Peyer's patch (tissue), 4 donors: ENCODE measurements around the gene KLHDC3. TPM values are rescaled to one million over a fixed set of nuclear protein-coding genes. Genes with fewer than 3 reads are reported as not detected.

Experiments used
- DNase-seq, 3 donors: peaks; one replicate each; pipeline ENCODE4 v3.0.0-alpha.2; 2017 to 2019
- H3K27ac ChIP-seq, 4 donors: fragments of 200-600 bp; sonication (generic); one replicate each; pipeline ENCODE4 v1.5.1; 2016 to 2019
- H3K27me3 ChIP-seq, 2 donors: fragments of 200-600 bp; sonication (generic); one replicate each; pipeline ENCODE4 v1.5.1; 2019
- H3K36me3 ChIP-seq, 3 donors: fragments of 200-600 bp; sonication (generic); one replicate each; pipeline ENCODE4 v1.5.1; 2016 to 2019
- H3K4me1 ChIP-seq, 4 donors: fragments of 200-600 bp; sonication (generic); one replicate each; pipeline ENCODE4 v1.5.1; 2016 to 2019
- H3K4me3 ChIP-seq, 4 donors: fragments of 200-600 bp; sonication (generic); 1 replicate in 3 of 4; 2 replicates in 1 of 4; pipeline ENCODE4 v1.5.1; 2016 to 2019; ENCODE audit warnings: mild to moderate bottlenecking in 1 of 4
- H3K9me3 ChIP-seq, 4 donors: fragments of 200-600 bp; sonication (generic); one replicate each; pipeline ENCODE4 v1.5.1; 2016 to 2019; ENCODE audit warnings: mild to moderate bottlenecking in 1 of 4
- POLR2A ChIP-seq, 2 donors: fragments of 450-650 bp; IDR thresholded peaks; one replicate each; pipeline ENCODE4 v1.5.1; 2017; ENCODE audit warnings: antibody characterized with exemption in 2 of 2, mild to moderate bottlenecking in 2 of 2, moderate library complexity in 2 of 2
- total RNA-seq, 4 donors: library from RNA; depleted of rRNA; stranded (reverse); fragments of >200 nt; gene quantifications; one replicate each; pipeline ENCODE4 v1.1.0, GENCODE V29; 2016
- TF ChIP-seq, protein P1 (sequence below), 6 experiments: fragments of 450-650 bp in 4 of 6; fragments of 200-600 bp in 2 of 6; sonication (generic) in 1 of 6; IDR thresholded peaks; one replicate each; pipeline ENCODE4 v1.5.1; 2017 to 2019; ENCODE audit warnings: antibody characterized with exemption in 6 of 6, mild to moderate bottlenecking in 3 of 6, moderate library complexity in 1 of 6

KLHDC3 gene
- total RNA-seq, 4 donors from 2014 or later = 38.8 to 59.2 (median 52.6) TPM

DNA sequence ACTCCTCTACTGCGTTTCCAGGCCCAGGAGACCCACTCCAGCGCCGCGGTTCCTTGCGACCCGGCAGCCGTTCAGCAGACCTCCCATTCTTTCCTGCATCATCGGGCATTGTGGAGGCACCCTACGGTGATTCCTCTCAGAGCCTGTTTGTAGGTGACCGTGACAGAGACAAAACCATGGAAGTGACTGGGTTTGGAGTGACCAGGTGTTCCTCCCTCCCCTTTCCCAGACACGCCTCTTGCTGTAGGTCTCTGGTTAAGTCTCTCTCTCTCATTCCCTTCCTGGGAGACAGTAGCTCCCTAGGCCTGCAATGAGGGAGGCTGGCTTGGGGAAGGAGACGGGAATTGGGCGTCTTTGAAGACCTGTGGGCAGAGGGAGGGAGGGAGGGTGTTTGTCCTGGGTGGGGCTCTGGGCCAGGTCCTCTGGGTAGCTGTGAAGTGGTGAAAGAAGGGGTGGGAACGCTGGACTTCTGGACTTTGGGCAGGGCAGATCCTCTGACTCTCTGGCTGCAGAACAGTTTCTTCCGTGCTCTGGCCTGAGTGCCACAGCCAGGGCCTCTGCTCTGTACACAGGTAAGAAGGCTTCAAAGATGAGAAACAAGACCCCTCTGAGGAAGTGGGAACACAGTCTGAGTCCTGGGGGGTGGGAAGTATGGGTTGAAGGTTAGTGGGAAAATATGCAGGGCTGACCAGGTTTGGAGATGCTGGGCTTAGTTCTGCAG is 46.1 kb downstream of the KLHDC3 start:
- H3K36me3 ChIP-seq = peaks cover 0 to 51% (median 2%) of the 10 kb centered on the region in 3 donors
- peak; percentile 74 to 92 for TF ChIP-seq POLR2A (IDR thresholded peaks at IDR 0.05)
- TF ChIP-seq, protein P1, sequence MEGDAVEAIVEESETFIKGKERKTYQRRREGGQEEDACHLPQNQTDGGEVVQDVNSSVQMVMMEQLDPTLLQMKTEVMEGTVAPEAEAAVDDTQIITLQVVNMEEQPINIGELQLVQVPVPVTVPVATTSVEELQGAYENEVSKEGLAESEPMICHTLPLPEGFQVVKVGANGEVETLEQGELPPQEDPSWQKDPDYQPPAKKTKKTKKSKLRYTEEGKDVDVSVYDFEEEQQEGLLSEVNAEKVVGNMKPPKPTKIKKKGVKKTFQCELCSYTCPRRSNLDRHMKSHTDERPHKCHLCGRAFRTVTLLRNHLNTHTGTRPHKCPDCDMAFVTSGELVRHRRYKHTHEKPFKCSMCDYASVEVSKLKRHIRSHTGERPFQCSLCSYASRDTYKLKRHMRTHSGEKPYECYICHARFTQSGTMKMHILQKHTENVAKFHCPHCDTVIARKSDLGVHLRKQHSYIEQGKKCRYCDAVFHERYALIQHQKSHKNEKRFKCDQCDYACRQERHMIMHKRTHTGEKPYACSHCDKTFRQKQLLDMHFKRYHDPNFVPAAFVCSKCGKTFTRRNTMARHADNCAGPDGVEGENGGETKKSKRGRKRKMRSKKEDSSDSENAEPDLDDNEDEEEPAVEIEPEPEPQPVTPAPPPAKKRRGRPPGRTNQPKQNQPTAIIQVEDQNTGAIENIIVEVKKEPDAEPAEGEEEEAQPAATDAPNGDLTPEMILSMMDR (IDR thresholded peaks at IDR 0.05) = no peak
- H3K9me3 ChIP-seq = no peaks in the 10 kb centered on the region
- peaks cover 0 to 35% (median 8%) of the 10 kb centered on the region in 4 donors for H3K4me1 ChIP-seq
- DNase-seq = peak in 2 of 3 donors; percentile 89 to 93
- no peaks in the 10 kb centered on the region for H3K27me3 ChIP-seq
- peak overlapping the region; percentile 49 to 98 (median 69) for H3K4me3 ChIP-seq
- H3K27ac ChIP-seq = peak overlapping the region; percentile 88 to 98 (median 90)

- peak overlapping the region in 3 of 4 donors; percentile 49 to 98 (median 81) for H3K4me3 ChIP-seq
- H3K27ac ChIP-seq = peak overlapping the region; percentile 42 to 98 (median 88)
- peaks cover 0 to 51% (median 2%) of the 10 kb centered on the region in 3 donors for H3K36me3 ChIP-seq
Observed at GRCh38 chr6:43060755-43061633, 46.9 kb downstream of the KLHDC3 start.

DNA sequence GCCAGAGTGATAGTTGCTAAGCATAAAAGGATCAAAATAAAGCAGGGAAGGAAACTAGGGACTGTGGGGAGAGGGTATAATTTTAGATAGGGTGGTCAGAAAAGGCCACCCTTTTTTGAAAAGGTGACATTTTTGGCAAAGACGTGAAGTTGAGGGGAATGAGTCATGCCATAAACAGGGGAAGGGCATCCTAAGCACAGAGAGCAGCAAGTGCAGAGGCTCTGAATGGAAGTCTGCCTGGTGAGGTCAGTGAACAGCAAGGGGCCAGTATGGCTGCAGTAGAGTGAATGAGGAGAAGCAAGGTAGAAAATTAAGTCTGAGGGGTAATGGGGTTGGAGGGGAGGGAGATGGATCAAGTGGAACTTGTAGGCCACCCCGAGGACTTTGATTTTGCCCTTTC is 47.8 kb downstream of the KLHDC3 start:
- H3K4me3 ChIP-seq = peak overlapping the region in 2 of 4 donors; percentile 81 to 98
- no peak overlapping the region for H3K27ac ChIP-seq
- no peak for TF ChIP-seq POLR2A (IDR thresholded peaks at IDR 0.05)
- TF ChIP-seq, protein P1 (IDR thresholded peaks at IDR 0.05) = no peak
- H3K27me3 ChIP-seq = no peaks in the 10 kb centered on the region
- H3K36me3 ChIP-seq = peaks cover 0 to 52% (median 2%) of the 10 kb centered on the region in 3 donors
- no peak for DNase-seq
- H3K9me3 ChIP-seq = no peaks in the 10 kb centered on the region
- H3K4me1 ChIP-seq = peaks cover 0 to 35% (median 8%) of the 10 kb centered on the region in 4 donors

More at GRCh38 chr6:43060755-43061633, 46.9 kb downstream of the KLHDC3 start:
- DNase-seq = no peak
- Histone ChIP-seq H3K27me3 (no peaks in the 10 kb centered on the region), H3K4me1 (peaks cover 0 to 35% (median 8%) of the 10 kb centered on the region in 4 donors), H3K9me3 (no peaks in the 10 kb centered on the region)
- TF ChIP-seq POLR2A (IDR thresholded peaks at IDR 0.05) = no peak
- TF ChIP-seq, protein P1 (IDR thresholded peaks at IDR 0.05) = no peak

DNA sequence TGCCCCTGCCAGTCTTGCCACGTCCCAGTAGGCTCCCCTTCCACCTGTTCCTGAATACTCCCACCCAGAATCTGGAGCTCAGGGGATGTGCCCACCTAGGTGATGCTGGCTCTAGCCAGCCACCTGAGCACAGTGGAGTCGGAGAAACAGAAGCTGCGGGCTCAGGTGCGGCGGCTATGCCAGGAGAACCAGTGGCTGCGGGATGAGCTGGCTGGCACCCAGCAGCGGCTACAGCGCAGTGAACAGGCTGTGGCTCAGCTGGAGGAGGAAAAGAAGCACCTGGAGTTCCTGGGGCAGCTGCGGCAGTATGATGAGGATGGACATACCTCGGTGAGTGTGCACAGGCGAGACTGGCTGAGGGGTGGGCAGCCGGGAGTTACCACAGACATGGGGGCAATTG is 48.8 kb downstream of the KLHDC3 start:
- Histone ChIP-seq H3K27ac (no peak overlapping the region), H3K4me3 (no peak overlapping the region), H3K36me3 (peaks cover 0 to 47% (median 2%) of the 10 kb centered on the region in 3 donors), H3K9me3 (no peaks in the 10 kb centered on the region), H3K4me1 (peaks cover 0 to 31% (median 8%) of the 10 kb centered on the region in 4 donors), H3K27me3 (no peaks in the 10 kb centered on the region)
- DNase-seq = no peak
- TF ChIP-seq, protein P1 (IDR thresholded peaks at IDR 0.05) = no peak
- no peak for TF ChIP-seq POLR2A (IDR thresholded peaks at IDR 0.05)

DNA sequence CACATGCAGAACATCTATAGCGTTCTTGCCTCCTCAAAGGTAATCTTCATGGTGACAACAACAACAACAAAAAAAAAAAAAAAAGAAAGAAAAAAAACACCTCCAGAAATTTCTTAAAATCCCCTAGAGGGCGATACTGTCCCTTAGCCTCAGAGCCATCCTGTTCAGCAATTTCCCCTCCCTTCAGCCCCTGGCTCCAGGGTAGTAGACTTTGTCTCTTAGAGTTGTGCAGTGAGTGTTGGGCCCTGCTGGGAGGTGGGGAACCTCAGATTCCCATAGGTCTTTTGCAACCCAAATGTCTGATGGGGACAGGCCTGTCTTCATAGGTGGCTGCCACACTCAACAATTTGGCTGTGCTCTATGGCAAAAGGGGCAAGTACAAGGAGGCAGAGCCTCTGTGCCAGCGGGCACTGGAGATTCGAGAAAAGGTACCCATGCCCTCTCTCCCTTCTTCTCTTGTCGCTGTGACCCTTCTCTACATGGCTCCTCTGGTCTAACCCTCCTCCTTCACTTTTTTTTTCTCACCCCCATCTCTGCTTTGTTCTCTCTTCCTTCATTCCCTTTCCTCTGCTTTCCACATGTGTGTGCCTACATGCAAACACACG is 56.1 kb downstream of the KLHDC3 start:
- DNase-seq = no peak

More for the DNA sequence above, 56.1 kb downstream of the KLHDC3 start:
- H3K36me3 ChIP-seq = peaks cover 0 to 86% (median 0%) of the 10 kb centered on the region in 3 donors
- H3K27ac ChIP-seq = no peak overlapping the region
- H3K4me1 ChIP-seq = no peaks in the 10 kb centered on the region
- no peaks in the 10 kb centered on the region for H3K27me3 ChIP-seq
- TF ChIP-seq, protein P1 (IDR thresholded peaks at IDR 0.05) = peak in 4 of 6 experiments; percentile 27 to 44 (median 38)
- no peak for TF ChIP-seq POLR2A (IDR thresholded peaks at IDR 0.05)
- no peak overlapping the region for H3K4me3 ChIP-seq
- H3K9me3 ChIP-seq = no peaks in the 10 kb centered on the region
